ENCODE measurements around the gene IMPA2. TPM values are rescaled to one million over a fixed set of nuclear protein-coding genes. Genes with fewer than 3 reads are reported as not detected.
"Not testable (repeated sequence)": the region's sequence is repeated elsewhere in the genome, so short reads cannot be mapped to it uniquely, and the experiment has no call there.

IMPA2 gene
- total RNA-seq, 1 donor from 2014 or later = 2.5 TPM

GRCh38 chr18:12021596-12021995 is 40.3 kb downstream of the IMPA2 start:
- DNase-seq (ENCODE audit: extremely low read depth, low read depth, low spot score) = no peak

GRCh38 chr18:12023375-12023774 is 42.1 kb downstream of the IMPA2 start:
- no peak for DNase-seq (ENCODE audit: extremely low read depth, low read depth, low spot score)

GRCh38 chr18:12026562-12026961 is 45.3 kb downstream of the IMPA2 start:
- DNase-seq (ENCODE audit: extremely low read depth, low read depth, low spot score) = no peak

GRCh38 chr18:12027046-12027445 is 45.7 kb downstream of the IMPA2 start:
- no peak for DNase-seq (ENCODE audit: extremely low read depth, low read depth, low spot score)

DNA sequence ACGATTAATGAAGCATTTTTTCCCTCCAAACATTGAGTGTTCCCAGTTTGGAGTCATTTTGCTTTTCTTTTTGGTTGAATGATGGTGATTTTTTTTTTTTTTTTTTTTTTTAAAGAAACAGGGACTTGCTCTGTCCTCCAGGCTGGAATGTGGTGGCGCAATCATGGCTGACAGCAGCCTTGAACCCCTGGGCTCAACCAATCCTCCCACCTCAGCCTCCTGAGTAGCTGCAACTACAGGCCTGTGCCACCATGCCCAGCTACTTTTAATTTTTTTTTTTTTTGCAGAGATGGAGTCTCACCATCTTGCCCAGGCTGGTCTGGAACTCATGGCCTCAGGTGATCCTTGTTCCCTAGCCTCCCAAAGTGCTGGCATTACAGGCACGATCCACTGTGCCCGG is 46.2 kb downstream of the IMPA2 start:
- DNase-seq (ENCODE audit: extremely low read depth, low read depth, low spot score) = no peak

DNA sequence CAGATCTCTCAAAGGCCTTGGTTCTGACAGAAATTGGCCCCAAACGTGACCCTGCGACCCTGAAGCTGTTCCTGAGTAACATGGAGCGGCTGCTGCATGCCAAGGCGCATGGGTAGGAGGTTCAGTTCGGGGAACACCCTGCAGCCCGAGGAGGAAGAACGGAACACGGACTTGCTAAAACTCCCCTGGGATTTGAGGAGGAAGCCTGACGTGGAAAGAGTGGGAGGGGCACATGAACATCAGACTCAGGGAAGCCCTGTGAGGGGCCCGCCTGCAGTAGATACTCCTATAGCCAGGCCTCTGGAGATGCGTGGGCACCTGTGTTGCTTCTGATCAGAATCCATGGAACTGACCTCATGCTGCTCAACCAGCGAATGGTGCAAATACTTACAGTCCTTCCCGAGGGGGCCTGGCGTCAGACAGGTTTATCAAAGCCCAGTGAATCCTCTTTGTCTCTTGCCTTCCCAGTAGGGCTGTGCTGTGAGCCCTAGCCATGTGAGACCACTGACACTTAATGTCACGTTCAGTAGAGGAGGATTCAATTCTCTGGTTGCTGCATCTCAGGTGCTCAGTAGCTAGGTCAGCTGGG is 46.8 kb downstream of the IMPA2 start:
- DNase-seq (ENCODE audit: extremely low read depth, low read depth, low spot score) = no peak

GRCh38 chr18:12028674-12029073 is 47.4 kb downstream of the IMPA2 start:
- DNase-seq (ENCODE audit: extremely low read depth, low read depth, low spot score) = no peak

DNA sequence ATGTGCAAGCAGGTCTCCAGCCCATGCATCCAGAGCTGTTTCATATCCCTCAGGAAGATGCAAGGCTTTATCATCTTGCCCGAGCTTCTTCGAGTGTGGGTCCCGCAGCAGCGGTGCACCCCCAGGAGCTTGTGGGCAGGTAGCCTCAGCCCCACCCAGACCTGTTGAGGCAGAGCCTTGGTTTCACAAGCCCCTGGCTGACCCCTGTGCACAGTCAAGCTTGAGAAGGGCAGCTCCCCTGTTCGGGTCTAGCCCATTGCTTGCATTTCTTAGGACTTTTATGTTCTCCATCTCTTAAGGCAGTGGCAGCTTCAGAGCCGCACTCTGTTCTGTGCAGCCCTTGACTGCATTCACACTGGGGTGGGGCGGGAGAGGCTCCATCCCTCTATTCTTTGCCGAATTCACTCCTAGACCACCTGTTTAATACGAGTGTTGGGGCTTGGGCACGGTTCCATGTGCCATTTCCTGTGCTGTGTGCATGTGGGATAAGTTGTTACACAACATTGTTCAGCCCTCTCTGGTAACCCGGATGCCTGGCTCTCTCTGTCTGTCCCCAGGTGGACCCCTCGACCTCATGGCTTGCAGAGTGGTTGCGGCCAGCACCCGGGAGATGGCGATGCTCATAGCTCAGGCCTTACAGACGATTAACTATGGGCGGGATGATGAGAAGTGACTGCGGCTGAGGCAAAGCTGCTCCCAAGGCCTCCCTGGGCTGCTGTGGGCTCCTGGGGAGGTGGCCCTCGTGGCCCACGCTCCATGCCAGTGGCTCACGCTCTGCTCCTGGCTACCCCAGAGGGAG is 48.7 kb downstream of the IMPA2 start:
- DNase-seq (ENCODE audit: extremely low read depth, low read depth, low spot score) = no peak

DNA sequence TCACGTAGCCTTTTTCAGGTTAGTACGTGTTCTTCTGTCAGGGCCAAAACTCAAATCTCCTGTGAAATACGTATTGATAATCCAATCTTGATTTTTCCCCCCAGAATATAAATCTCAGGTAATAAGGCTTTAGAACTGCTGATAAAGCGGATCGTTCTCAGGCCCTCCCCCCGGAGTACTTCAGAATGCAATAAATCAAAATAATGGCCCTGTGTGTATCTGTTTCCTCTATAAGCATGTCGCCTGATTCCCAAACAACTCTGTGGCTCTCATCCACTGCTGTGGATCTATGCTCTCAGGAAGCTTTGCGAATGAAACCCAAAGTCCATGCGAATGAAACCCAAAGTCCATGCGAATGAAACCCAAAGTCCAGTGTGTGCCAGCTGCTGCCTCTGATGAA is 49.4 kb downstream of the IMPA2 start:
- no peak for DNase-seq (ENCODE audit: extremely low read depth, low read depth, low spot score)

GRCh38 chr18:12031181-12031580 is 49.9 kb downstream of the IMPA2 start:
- DNase-seq (ENCODE audit: extremely low read depth, low read depth, low spot score) = no peak

GRCh38 chr18:12031846-12032245 is 50.5 kb downstream of the IMPA2 start:
- no peak for DNase-seq (ENCODE audit: extremely low read depth, low read depth, low spot score)

GRCh38 chr18:12032786-12033642 is 51.7 kb downstream of the IMPA2 start:
- no peak for DNase-seq (ENCODE audit: extremely low read depth, low read depth, low spot score)

DNA sequence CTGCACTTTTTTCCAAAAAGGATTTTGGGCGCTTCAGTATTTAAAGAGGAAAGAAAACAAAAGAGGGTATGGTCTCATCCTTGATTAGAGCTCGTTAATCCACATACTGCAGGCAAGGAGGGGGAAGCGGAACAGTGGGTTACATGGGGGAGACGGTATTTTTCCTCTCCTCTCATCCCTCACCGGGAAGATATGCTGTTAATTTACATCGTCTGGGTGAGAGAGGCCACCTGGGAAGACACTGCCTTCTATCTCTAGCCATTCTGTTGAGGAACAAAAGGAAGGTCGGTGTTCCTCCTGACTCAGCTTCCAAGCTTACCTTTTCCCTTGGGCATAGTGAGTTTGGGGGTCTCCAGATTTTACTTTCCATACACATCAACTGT is 52.3 kb downstream of the IMPA2 start:
- DNase-seq (ENCODE audit: extremely low read depth, low read depth, low spot score) = no peak

- DNase-seq (ENCODE audit: extremely low read depth, low read depth, low spot score) = no peak
These were observed 53.2 kb downstream of the IMPA2 start for GRCh38 chr18:12034241-12035100.

DNA sequence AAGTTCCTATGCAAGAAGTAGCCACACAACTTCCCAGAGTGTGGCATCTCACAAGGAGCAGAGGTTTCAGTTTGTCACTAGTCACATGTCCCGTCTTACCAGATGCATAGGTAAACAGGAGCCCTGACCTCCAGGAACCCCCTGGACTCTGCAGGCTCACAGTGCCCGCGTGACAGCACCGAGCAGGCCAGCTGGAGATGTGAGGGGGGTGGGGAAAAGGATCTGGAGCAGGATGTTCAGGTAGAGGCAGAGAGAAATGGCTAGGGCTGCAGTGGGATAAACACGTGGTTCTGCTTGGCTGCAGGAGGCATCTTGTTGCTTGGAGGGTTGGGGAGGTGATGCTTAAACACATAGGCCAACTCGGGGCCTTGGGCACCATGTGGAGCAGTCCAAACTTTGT is 54.2 kb downstream of the IMPA2 start:
- DNase-seq (ENCODE audit: extremely low read depth, low read depth, low spot score) = no peak

- no peak for DNase-seq (ENCODE audit: extremely low read depth, low read depth, low spot score)
These were observed 55.0 kb downstream of the IMPA2 start for GRCh38 chr18:12036201-12036751.

DNA sequence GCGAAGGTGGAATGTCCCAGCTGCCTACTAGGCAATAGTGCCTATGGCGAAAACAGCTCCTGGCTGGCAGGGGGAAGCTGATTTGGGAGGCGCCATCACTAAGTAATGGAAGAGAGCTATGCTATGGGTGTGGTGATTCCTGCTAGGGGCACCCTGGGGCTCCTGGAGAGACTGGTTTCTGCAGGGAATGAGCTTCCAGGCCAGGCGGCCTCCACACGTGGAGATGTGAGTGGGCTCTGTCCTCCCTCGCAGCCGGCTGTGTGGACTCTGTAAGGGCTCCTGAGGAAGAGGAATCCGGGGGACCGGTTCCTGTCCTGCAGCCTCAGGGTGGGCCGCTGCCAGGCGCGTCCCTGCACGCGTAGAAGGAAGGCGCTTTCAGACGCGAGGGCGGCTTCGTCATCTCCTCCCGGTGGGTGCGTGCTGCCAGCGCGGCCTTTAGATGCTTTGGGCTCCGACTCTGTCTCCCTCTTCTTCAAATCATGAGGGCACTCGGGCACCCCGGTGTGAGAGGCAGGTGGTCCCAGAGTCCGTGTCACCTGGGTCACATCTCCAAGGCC is 56.9 kb downstream of the IMPA2 start:
- DNase-seq (ENCODE audit: extremely low read depth, low read depth, low spot score) = no peak

- no peak for DNase-seq (ENCODE audit: extremely low read depth, low read depth, low spot score)
These were observed 57.6 kb downstream of the IMPA2 start for GRCh38 chr18:12038639-12039539.

DNA sequence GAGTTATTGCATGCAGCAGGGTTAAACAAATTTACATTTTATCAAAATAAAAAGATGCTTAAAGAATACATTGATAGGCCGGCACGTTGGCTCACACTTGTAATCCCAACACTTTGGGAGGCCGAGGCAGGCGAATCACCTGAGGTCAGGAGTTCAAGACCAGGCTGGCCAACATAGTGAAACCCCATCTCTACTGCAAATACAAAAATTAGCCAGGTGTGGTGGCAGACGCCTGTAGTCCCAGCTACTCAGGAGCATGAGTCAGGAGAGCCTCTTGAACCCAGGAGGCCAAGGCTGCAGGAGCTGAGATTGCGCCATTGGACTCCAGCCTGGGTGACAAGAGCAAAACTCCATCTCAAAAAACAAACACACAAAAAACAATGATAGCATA is 58.2 kb downstream of the IMPA2 start:
- not testable (repeated sequence) for DNase-seq (ENCODE audit: extremely low read depth, low read depth, low spot score)
